GM18517 (cell line): Measurements from ENCODE around the gene ARHGAP10.

Experiments
- ATAC-seq: cut with Tn5 transposase; IDR thresholded peaks from one replicate; pipeline ENCODE4 v1.9.1; 2021; ENCODE audit warnings: mild to moderate bottlenecking, moderate library complexity; ENCODE audit not compliant: unreplicated experiment

ARHGAP10 gene

GRCh38 chr4:147824316-147824715 lies 92.4 kb downstream of the ARHGAP10 start:
- ATAC-seq, result no peak

- ATAC-seq, result no peak
Observed at GRCh38 chr4:147824884-147825283, 93.0 kb downstream of the ARHGAP10 start.

GRCh38 chr4:147825451-147826287 lies 93.8 kb downstream of the ARHGAP10 start:
- no peak for ATAC-seq

- no peak for ATAC-seq
Observed at GRCh38 chr4:147826288-147826646, 94.4 kb downstream of the ARHGAP10 start.

- ATAC-seq, result no peak
Observed at GRCh38 chr4:147828331-147828905, 96.5 kb downstream of the ARHGAP10 start.

GRCh38 chr4:147829401-147830101 lies 97.7 kb downstream of the ARHGAP10 start:
- no peak for ATAC-seq

- no peak for ATAC-seq
Observed at GRCh38 chr4:147830102-147830463, 98.2 kb downstream of the ARHGAP10 start.

GRCh38 chr4:147830987-147831386 lies 99.1 kb downstream of the ARHGAP10 start:
- ATAC-seq, result no peak

GRCh38 chr4:147831551-147832171 lies 99.8 kb downstream of the ARHGAP10 start:
- no peak for ATAC-seq

GRCh38 chr4:147833254-147833653 lies 101.4 kb downstream of the ARHGAP10 start:
- ATAC-seq, result no peak

- ATAC-seq, result no peak
Observed at GRCh38 chr4:147833741-147834140, 101.9 kb downstream of the ARHGAP10 start.

- ATAC-seq, result no peak
Observed at GRCh38 chr4:147834480-147834879, 102.6 kb downstream of the ARHGAP10 start.

- ATAC-seq, result peak; percentile 45
Observed at GRCh38 chr4:147836807-147837206, 104.9 kb downstream of the ARHGAP10 start.

GRCh38 chr4:147837435-147837834 lies 105.5 kb downstream of the ARHGAP10 start:
- no peak for ATAC-seq

GRCh38 chr4:147837854-147838253 lies 106.0 kb downstream of the ARHGAP10 start:
- no peak for ATAC-seq

GRCh38 chr4:147839200-147839599 lies 107.3 kb downstream of the ARHGAP10 start:
- no peak for ATAC-seq

GRCh38 chr4:147839663-147840062 lies 107.8 kb downstream of the ARHGAP10 start:
- ATAC-seq, result no peak

- ATAC-seq, result peak; percentile 65
Observed at GRCh38 chr4:147840838-147841738, 109.2 kb downstream of the ARHGAP10 start.

GRCh38 chr4:147842573-147842972 lies 110.7 kb downstream of the ARHGAP10 start:
- ATAC-seq, result no peak

GRCh38 chr4:147843162-147843561 lies 111.3 kb downstream of the ARHGAP10 start:
- ATAC-seq, result no peak
